Tongue (tissue), 1 donor: ENCODE results near the gene NAAA. TPM values are rescaled to one million over a fixed set of nuclear protein-coding genes. Genes with fewer than 3 reads are reported as not detected.

Source experiments
- total RNA-seq: library from RNA; depleted of rRNA; stranded (reverse); fragments of >200 nt; gene quantifications from one replicate; pipeline ENCODE4 v1.2.3, GENCODE V29; 2014

Gene NAAA
- total RNA-seq, 1 donor from 2014 or later = 33.4 TPM

Other genes with a start within 250 kb of the NAAA start
- 216 TPM for gene USO1, start 216.4 kb downstream of the NAAA start, total RNA-seq
- 0.10 TPM for gene PPEF2, start 38.6 kb downstream of the NAAA start, total RNA-seq
- gene SDAD1, start 49.9 kb upstream of the NAAA start, total RNA-seq = 27.9 TPM
- gene CXCL9, start 66.5 kb upstream of the NAAA start, total RNA-seq = not detected
- not detected for gene CXCL10, start 82.5 kb upstream of the NAAA start, total RNA-seq
- gene CXCL11, start 95.1 kb upstream of the NAAA start, total RNA-seq = not detected
- 28.1 TPM for gene ART3, start 133.7 kb upstream of the NAAA start, total RNA-seq
- gene NUP54, start 207.4 kb upstream of the NAAA start, total RNA-seq = 58.5 TPM